HG03571 (cell line): ENCODE measurements around the gene RSPH3.
A peak's percentile ranks its signal among the peaks of the same experiment; 100 is the strongest.
"Not testable (repeated sequence)": the region's sequence is repeated elsewhere in the genome, so short reads cannot be mapped to it uniquely, and the experiment has no call there.

Source experiments
- ATAC-seq: cut with Tn5 transposase; IDR thresholded peaks from one replicate; pipeline ENCODE4 v1.9.1; 2021; ENCODE audit not compliant: unreplicated experiment

The RSPH3 gene

DNA sequence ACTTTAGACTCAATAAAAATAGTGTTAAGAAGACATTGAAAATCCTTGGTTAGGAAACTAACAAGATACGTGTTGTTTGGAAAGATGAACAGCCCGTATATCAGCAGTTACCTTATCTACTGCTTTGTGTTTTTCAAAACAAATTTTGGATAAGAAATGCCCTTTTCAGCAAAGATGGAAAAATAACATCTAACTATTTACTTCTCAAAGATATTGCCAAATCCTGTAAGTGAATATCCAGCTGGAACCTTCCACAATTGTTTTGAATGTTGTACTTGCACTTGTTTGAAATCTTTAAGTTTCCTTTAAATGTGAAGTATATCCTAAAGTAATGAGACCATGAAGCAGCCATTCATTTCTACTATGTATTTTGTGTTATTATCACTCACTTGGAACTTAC is 30.2 kb upstream of the RSPH3 start:
- ATAC-seq = no peak

DNA sequence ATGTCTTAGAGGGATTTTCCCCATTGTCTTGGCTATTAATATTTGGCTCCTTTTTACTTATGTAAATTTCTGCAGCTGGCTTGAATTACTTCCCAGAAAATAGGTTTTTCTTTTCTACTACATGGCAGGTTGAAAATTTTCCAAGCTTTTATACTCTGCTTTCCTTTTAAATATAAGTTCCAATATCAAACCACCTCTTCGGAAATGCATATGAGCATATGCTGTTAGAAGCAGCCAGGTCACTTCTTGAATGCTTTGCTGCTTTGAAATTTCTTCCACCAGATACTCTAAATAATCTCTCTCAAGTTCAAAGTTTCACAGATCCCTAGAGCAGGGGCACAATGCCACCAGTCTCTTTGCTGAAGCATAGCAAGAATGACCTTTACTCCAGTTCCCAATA is 25.2 kb upstream of the RSPH3 start:
- ATAC-seq = not testable (repeated sequence)

DNA sequence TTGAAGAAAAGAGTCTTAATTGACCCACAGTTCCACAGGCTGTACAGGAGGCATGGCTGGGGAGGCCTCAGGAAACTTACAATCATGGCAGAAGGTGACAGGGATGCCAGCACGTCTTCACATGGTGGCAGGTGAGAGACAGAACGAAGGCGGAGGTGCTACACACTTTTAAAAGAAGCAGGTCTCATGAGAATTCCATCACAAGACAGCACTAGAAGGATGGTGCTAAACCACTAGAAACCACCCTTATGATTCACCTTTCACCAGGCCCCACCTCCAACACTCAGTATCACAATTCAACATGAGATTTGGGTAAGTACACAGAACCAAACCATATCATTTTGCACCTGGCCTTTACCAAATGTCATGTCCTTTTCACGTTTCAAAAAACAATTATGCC is 23.9 kb upstream of the RSPH3 start:
- no peak for ATAC-seq

DNA sequence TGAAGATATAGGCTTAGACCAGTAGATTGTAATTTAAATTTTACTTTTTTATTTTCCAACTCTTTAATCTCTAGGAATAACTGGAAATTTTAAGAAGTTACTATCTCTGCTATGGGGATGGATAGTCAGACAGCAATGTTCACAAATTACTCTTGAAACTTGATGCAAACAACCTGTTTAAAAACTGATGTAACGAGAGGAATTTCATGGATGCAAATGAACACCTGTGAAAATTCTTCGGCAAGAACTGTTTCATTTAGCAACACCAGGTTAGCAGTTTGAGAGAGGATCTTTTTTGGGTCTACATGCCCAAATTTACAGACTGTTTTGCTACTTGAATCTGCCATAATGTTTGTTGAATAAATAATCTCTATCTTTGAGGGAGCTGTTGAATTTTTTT is 20.0 kb upstream of the RSPH3 start:
- no peak for ATAC-seq

DNA sequence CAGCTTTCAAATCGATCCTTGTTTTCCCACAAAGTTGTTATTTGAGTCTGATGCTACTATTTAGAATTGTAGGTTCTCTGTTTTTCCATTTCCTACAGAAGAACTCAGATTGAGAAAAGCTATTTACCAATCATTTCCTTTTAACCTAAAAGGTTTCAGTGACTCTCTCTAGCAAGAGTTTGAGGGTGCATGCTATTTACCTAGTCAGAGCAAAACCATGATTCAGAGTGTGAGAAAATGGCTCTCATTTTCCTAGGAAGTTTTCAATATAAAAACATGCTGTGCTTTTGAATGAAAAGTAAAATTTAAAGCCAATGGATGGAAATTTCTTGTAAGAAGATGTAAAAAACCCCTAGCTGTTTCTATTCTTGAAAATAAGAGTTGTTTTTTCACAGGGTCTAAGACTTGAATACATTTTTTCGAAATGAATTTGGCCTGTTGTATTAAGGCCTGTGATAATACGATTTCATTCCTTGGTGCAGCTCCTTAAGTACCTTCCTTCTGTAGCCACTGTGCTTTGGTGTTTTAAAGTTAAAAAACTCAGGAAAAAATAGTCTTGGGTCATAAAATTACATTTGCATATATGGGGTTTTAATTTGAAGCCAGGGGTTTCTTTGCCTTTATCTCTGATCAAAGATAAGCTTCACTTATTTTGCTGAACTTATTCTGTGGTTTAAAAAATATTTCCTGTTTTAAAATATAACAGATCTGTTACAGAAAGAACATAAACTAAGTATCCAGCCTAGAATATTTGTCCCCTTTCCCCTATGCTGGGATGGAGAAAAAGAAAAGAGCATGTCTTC is 18.0 kb upstream of the RSPH3 start:
- no peak for ATAC-seq

DNA sequence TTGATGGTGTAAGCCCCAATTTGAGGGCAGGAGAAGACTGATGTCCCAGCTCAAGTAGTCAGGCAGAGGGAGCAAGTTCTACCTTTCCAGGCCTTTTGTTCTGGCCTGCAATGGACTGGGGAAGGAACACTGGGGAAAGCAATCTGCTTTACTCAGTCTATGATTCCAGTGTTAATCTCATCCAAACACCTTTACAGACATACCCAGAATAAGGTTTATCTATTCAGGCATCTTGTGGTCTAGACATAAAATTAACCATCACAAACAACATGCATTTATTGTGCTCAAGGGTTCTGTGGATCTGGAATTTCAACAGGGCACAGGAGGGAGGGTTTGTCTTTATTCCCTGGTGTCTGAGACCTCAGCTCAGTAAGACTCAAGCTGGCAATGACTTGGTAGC is 14.4 kb upstream of the RSPH3 start:
- no peak for ATAC-seq

DNA sequence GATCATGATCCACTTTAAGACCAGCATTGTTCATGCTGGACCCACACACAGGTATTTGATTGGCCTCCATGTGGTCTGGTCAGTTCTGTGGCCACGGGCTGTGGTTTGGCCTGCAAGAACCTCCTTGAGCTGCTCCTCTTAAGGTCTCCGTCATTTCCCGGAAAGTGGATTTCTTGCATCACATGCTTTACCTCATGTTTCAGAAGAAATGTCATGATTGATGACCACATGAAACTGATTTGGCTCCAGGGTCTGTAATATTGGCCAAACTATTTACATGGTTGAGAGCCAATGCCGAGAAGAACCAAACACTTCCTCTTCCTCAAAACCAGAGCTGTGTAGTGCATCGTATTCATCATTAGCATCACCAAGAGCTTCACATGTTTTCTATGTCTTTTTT is 13.2 kb upstream of the RSPH3 start:
- ATAC-seq = no peak

DNA sequence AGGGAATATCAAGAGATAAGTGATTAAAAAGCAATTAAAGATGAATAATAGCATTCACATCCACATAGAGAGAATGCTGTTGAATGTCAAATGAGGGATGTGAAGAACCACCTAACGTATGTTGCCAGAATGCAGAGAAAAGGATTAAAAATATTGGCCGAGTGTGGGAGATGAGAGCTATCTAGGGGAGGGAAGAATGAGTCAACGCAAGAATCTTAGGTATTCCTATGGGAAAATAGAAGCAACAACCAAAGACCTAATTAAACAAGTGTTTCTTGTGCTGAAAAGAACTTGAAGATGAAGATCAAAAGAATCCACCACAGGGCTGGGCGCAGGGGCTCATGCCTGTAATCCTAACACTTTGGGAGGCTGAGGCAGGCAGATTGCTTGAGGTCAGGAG is 12.2 kb upstream of the RSPH3 start:
- ATAC-seq = no peak

DNA sequence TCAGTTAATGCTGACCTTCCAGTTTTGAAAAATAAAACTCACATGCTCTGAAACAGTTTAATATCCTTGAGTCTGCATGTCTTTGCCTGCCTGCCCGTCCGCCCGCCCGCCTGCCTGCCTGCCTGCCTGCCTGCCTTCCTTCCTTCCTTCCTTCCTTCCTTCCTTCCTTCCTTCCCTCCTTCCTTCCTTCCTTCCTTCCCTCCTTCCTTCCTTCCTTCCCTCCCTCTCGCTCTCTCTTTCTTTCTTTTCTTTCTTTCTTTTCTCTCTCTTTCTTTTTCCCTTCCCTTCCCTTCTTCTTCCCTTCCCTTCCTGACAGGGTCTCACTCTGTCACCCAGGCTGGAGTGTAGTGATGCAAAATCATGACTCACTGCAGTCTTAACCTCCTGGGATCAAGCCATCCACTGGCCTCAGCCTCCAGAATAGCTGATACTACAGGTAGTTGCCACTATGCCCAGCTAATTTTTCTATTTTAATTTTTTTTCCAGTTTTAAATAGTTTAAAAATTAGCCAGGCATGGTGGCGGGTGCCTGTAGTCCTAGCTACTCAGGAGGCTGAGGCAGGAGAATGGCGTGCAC is 10.1 kb upstream of the RSPH3 start:
- ATAC-seq = not testable (repeated sequence)

DNA sequence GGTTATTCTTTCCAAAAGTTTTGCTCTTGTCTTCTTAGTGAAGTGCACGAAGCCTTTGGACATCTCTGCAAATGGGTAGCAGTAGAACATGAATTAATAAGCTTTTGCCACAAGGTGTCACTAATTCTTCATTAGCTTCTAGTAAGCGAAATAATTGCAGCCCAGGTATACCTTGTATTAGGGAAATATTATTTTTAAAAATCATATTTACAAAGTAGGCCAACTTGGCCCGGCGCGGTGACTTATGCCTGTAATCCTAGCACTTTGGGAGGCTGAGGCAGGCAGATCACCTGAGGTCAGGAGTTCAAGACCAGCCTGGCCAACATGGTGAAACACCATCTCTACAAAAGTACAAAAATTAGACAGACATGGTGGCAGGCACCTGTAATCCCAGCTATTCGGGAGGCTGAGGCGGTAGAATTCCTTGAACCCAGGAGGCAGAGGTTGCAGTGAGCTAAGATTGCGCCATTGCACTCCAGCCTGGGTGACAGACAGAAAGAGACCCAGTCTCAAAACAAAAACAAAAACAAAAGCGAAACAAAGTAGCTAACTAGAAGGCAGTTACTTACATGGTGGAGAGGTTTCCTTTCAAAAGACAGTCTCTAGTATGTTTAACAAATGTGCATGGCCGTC is 8.8 kb upstream of the RSPH3 start:
- peak; percentile 68 for ATAC-seq

DNA sequence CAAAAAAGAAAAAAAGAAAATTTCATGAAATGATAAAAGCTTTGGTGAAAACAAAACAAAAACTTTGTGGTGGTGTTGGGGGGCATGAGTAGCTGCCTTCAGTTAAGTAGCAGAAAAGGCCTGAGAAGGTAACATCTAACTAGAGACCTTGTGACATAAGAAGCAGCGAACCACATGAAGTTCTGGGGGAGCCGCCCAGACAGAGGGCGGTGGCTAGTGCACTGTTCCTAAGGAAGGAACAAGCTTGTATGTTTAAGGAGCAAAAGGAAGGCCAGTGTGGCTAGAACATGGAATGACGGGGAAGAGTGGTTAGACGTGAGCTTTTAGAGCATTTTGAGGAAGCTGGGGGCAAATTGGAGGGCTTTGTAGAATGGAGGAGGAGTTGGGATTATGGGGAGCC is 7.5 kb upstream of the RSPH3 start:
- no peak for ATAC-seq

DNA sequence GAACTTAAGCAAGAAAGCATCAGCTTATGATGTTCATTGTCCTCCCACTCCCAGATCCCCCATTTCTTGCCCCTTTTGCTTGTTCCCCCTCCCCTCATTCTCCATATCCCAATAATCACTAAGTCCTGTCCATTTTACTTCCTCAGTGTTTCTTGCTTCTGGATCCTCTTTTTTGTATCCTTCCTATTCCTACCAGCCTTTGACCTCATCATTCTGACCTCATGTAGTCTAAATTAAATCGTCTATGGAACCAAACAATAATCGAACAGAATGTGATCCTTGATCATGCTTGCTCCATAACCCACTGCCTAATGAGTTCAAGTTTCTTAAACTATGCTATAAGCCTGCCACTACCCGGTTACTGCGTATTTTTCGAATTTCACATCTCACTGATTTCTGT is 5.4 kb upstream of the RSPH3 start:
- ATAC-seq = no peak

DNA sequence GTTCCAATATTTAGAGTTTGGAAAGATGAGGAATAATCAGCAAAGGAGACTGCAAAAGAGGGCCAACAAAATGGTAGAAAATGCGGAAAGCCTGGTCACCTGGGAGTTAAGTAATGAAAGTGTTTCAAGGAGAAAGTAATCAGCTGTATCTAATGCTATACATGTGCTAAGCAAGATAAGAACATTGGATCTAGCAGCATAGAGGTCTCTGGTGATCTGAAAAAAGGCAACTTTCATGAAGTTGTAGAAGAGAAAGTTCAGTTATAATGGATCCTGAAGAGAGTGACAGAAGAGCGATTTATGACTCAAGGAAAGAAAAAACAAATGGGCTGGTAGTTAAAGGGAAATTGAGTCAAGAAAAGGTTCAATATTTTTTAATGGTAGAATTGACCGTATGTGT is 4.6 kb upstream of the RSPH3 start:
- ATAC-seq = no peak

DNA sequence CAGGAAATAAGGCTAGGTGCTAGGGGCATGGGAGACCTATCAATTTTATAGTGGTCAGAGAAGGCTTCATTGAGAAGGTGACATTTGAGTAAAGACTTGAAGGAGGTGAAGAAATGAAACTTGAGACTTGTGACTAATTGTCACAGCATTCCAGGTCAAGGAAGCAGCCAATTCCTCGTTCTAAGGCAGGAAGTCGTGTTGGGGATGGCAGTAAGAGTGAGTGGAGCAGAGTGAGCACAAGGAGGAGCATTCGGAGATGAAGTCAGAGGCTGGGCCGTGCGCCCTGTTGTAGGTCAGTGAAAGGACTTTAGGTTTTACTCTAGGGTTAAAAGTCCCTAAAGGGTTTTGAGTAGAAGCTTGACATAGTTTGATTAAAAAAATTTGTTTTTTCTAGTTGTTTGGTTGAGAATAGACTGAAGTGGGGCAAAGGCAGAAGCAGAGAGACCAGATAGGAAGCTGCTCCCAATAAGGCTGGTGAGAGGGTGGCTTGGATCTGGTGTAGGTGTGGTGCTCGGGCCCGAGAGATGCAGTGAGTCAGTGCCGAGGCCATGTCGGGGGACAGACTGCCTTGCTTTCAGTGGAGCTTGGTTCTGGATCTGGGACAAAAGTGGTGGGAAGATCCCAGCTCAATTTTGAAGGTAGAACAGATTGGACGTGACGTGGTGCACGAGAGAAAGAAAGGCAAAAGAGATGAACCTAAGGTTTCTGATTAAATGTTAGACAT is 2.6 kb upstream of the RSPH3 start:
- no peak for ATAC-seq

DNA sequence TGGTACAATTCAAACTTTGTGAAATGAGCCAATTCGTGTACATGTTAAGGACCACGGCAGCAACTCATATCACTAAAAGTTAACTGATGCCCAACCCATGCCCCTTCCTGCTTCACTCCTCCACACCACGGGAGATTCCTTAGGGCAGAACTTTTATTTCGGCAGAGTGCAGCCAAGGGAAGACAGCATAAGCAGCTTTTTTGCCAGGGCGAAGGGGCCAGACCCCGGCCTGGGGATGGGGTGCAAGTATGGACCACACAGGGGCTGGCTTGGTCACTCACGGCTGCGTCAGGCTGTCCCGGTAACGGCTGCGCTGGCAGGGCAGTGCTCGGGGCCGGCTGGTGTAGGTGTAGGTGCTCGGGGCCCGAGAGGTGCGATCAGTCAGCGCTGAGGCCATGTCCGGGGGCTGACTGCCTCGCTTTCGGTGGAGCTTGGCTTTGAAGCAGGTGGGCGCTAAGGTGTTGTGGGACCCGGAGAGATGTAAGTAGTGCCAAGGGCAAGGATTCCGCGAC is 792 bp downstream of the RSPH3 start:
- peak; percentile 27 for ATAC-seq

DNA sequence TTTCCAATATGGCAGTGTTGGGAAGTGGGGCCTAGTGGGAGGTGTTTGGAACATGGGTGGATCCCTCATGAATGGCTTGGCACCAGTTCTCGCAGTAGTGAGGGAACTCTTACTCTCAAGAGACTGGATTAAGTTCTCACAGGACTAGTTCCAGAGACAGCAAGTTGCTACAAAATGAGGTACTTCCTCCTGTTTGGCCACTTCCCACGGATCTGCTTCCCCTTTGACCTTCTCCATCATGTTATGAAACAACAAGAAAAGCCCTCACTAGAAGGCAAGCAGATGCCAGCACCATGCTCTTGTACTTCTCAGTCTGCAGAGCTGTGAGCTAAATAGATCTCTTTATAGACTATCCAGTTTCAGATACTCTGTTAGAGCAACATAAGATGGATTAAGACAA is 3.1 kb downstream of the RSPH3 start:
- no peak for ATAC-seq

DNA sequence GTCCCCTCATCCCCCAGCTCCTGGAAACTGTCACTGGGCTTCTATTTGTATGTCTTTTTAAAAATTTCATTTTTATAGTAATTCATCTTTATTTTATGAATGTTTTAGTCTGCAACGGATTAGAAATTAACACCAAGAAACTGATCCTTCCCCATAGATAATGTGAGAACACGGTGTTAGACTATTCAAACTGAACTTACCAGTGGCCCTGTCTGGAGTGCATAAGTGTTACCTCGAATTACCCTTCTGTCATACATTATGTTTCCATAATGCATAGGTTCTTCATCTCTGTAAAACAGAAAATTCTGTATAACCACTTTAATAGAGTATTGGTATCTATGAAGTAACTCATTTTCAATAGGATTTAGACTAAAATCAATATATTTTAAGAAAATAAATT is 6.4 kb downstream of the RSPH3 start:
- no peak for ATAC-seq

DNA sequence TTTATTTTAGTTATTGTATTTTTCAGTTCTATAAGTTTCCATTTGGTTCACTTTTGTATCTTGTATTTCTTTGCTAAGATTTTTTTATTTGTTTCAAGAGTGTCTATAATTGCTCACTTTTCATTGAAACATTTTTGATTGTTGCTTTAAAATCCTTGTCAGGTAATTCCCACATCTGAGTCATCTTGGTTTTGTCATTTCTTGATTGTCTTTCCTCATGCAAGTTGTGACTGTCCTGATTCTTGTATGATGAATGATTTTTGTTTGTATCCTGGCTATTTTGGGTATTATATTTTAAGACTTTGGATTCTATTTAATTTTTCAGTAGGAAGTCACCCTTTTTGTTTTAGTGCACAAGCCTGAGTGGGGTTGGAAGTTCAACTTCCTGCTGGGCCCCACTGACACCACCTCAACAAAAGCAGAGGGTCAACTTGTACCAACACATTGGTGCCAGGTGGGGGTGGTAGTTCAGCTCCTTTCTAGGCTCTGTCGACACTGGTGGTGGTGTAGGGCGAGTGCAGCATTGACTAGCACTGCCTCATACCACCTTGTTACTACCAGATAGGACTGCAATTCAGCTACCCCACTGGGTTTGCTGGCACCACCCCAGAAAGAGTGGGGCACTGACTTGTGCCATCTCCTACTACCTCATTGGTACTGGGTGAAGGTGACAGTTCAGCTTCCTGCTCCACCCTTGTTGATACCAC is 8.8 kb downstream of the RSPH3 start:
- no peak for ATAC-seq

DNA sequence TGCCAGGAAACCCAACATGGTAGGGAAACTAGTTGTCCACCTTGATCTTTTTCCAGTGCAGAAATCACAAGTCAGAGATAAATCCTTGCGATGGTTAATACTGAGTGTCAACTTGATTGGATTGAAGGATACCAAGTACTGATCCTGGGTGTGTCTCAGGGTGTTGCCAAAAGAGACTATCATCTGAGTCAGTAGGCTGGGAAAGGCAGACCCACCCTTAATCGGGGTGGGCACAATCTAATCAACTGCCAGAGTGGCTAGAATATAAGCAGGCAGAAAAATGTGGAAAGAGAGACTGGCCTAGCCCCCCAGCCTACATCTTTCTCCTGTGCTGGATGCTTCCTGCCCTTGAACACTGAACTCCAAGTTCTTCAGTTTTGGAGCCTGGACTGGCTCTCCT is 10.3 kb downstream of the RSPH3 start:
- not testable (repeated sequence) for ATAC-seq

DNA sequence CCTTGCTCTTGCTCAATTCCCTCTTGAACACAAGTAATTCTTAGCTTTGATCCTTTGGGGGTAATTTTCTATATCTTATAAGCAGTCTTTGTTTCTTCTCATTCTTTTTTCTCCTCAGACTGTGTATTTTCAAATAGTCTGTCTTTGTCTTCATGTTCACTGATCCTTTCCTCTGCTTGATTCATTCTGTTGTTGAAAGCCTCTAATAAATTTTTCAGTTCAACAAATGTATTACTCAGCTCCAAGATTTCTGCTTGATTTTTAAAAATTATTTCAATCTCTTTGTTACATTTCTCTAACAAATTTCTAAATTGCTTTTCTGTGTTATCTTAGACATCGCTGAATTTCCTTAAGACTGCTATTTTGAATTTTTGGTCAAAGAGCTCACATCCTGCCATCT is 11.5 kb downstream of the RSPH3 start:
- ATAC-seq = no peak

DNA sequence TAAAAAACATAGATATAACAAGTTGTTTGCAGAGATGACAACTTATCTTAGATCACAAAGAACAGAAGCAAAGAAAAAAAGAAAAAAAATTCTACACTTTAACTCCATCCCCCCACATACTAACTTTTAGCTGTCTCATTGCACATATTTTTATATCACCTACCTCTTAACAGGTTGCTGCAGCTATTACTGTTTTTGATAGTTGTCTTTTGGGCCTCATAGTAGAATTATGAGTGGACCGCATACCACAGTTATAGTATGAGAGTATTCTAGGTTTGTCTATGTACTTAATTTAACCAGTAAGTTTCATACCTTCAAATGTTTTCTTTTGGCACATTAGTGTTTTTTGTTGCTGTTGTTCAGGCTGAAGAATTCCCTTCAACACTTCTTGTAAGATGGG is 12.3 kb downstream of the RSPH3 start:
- ATAC-seq = no peak
